ENCODE data around the gene PPFIBP1.
A peak's percentile ranks its signal among the peaks of the same experiment; 100 is the strongest.
"Not testable (repeated sequence)": the region's sequence is repeated elsewhere in the genome, so short reads cannot be mapped to it uniquely, and the experiment has no call there.

The PPFIBP1 gene

GRCh38 chr12:27627123-27627852 lies 103.3 kb downstream of the PPFIBP1 start:
- no peak for DNase-seq (ENCODE audit: low read depth in 2 of 2)

- not testable (repeated sequence) for DNase-seq (ENCODE audit: low read depth in 2 of 2)
Observed at GRCh38 chr12:27627853-27628469, 104.0 kb downstream of the PPFIBP1 start.

GRCh38 chr12:27630219-27630618 lies 106.2 kb downstream of the PPFIBP1 start:
- not testable (repeated sequence) for DNase-seq (ENCODE audit: low read depth in 2 of 2)

- DNase-seq (ENCODE audit: low read depth in 2 of 2) = no peak
Observed at GRCh38 chr12:27631365-27631764, 107.4 kb downstream of the PPFIBP1 start.

- DNase-seq (ENCODE audit: low read depth in 2 of 2) = no peak
Observed at GRCh38 chr12:27631813-27632491, 107.9 kb downstream of the PPFIBP1 start.

- DNase-seq (ENCODE audit: low read depth in 2 of 2) = no peak
Observed at GRCh38 chr12:27635349-27635972, 111.5 kb downstream of the PPFIBP1 start.

- DNase-seq (ENCODE audit: low read depth in 2 of 2) = not testable (repeated sequence)
Observed at GRCh38 chr12:27636569-27636968, 112.6 kb downstream of the PPFIBP1 start.

GRCh38 chr12:27637524-27637923 lies 113.5 kb downstream of the PPFIBP1 start:
- no peak for DNase-seq (ENCODE audit: low read depth in 2 of 2)

- DNase-seq (ENCODE audit: low read depth in 2 of 2) = no peak
Observed at GRCh38 chr12:27639265-27639664, 115.3 kb downstream of the PPFIBP1 start.

- DNase-seq (ENCODE audit: low read depth in 2 of 2) = not testable (repeated sequence)
Observed at GRCh38 chr12:27640566-27641200, 116.7 kb downstream of the PPFIBP1 start.

GRCh38 chr12:27642361-27642760 lies 118.4 kb downstream of the PPFIBP1 start:
- not testable (repeated sequence) for DNase-seq (ENCODE audit: low read depth in 2 of 2)

- not testable (repeated sequence) for DNase-seq (ENCODE audit: low read depth in 2 of 2)
Observed at GRCh38 chr12:27642892-27643291, 118.9 kb downstream of the PPFIBP1 start.

- no peak for DNase-seq (ENCODE audit: low read depth in 2 of 2)
Observed at GRCh38 chr12:27644158-27644845, 120.3 kb downstream of the PPFIBP1 start.

- DNase-seq (ENCODE audit: low read depth in 2 of 2) = no peak
Observed at GRCh38 chr12:27645671-27646070, 121.7 kb downstream of the PPFIBP1 start.

GRCh38 chr12:27646149-27646548 lies 122.1 kb downstream of the PPFIBP1 start:
- no peak for DNase-seq (ENCODE audit: low read depth in 2 of 2)

- no peak for DNase-seq (ENCODE audit: low read depth in 2 of 2)
Observed at GRCh38 chr12:27650011-27650410, 126.0 kb downstream of the PPFIBP1 start.

GRCh38 chr12:27651201-27651600 lies 127.2 kb downstream of the PPFIBP1 start:
- DNase-seq (ENCODE audit: low read depth in 2 of 2) = no peak

GRCh38 chr12:27652174-27652763 lies 128.3 kb downstream of the PPFIBP1 start:
- peak in 1 of 2 donors; percentile 23 for DNase-seq (ENCODE audit: low read depth in 2 of 2)

- no peak for DNase-seq (ENCODE audit: low read depth in 2 of 2)
Observed at GRCh38 chr12:27653661-27654060, 129.7 kb downstream of the PPFIBP1 start.

- not testable (repeated sequence) for DNase-seq (ENCODE audit: low read depth in 2 of 2)
Observed at GRCh38 chr12:27655476-27655875, 131.5 kb downstream of the PPFIBP1 start.

- no peak for DNase-seq (ENCODE audit: low read depth in 2 of 2)
Observed at GRCh38 chr12:27657296-27657695, 133.3 kb downstream of the PPFIBP1 start.
